Left hindlimb (tissue), 1 donor: ENCODE measurements around the gene ANO6.

Experiments used
- DNase-seq: peaks from one replicate; pipeline ENCODE4 v3.0.0-alpha.2; 2018

The ANO6 gene

GRCh38 chr12:45473636-45474035 is 257.7 kb downstream of the ANO6 start:
- no peak for DNase-seq

- no peak for DNase-seq
Measured at GRCh38 chr12:45475594-45475993, 259.7 kb downstream of the ANO6 start.

- DNase-seq = no peak
Measured at GRCh38 chr12:45477526-45477925, 261.6 kb downstream of the ANO6 start.

- no peak for DNase-seq
Measured at GRCh38 chr12:45478931-45479330, 263.0 kb downstream of the ANO6 start.

GRCh38 chr12:45481746-45482145 is 265.9 kb downstream of the ANO6 start:
- no peak for DNase-seq

- no peak for DNase-seq
Measured at GRCh38 chr12:45483571-45483970, 267.7 kb downstream of the ANO6 start.
